ENCODE results near the gene VGLL2.

VGLL2 gene

DNA sequence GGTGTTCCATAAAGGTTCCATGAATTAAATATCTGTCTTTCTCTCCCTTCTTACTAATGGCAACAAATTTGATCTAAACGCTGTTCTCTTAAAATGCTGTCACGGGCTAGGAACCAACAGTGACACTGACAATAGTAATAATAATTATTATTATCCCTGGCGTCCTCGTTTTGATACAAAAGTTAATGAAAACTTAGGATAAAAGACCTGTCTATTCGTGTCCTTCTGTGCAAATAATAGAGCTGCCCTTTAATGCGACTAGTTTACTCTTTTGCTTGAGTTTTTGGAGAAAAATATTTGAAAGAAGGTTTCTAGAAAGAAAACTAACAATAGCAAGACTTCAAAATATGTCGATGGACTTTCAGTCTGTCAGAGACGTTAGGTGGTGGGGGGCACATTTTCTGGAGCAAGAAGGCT, 4.3 kb downstream of the VGLL2 start:
- TF ChIP-seq CTCF (IDR thresholded peaks at IDR 0.05) = no peak
- no peak for TF ChIP-seq ZFX (IDR thresholded peaks at IDR 0.05; ENCODE audit: borderline replicate concordance)
- no peak overlapping the region for H3K27ac ChIP-seq

DNA sequence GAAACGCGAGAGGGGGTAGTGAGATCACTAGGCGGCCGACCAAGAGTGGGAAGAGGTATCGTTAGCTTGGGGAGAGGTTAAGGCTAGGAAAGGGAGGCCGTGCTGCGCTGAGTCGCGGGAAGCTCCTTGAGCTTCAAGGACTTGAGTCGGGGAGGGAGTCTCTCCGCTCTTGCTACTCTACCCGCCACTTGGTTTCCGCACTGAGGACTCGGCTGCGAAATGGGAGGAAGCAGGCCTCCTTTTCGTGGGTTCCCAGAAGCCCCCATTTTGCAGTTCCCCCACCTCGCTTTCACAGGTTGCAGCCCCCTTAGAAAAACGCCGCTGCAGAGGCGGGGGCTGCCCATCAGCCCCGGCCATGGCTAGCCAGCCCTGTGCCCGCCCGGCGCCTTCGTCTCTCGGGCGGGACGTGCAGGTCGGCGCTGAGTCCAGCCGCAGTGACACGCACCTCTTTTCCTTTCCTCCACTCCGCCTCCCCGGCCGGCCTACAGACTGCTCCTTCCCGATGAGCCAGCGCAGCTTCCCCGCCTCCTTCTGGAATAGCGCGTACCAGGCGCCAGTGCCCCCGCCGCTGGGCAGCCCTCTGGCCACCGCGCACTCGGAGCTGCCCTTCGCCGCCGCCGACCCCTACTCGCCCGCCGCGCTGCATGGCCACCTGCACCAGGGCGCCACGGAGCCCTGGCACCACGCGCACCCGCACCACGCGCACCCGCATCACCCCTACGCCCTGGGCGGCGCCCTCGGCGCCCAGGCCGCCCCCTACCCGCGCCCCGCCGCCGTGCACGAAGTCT, 4.9 kb downstream of the VGLL2 start:
- no peak overlapping the region for H3K27ac ChIP-seq
- TF ChIP-seq CTCF (IDR thresholded peaks at IDR 0.05) = no peak
- TF ChIP-seq ZFX (IDR thresholded peaks at IDR 0.05; ENCODE audit: borderline replicate concordance) = no peak

- no peak for TF ChIP-seq CTCF (IDR thresholded peaks at IDR 0.05)
- TF ChIP-seq ZFX (IDR thresholded peaks at IDR 0.05; ENCODE audit: borderline replicate concordance) = no peak
- H3K27ac ChIP-seq = no peak overlapping the region
Observed at GRCh38 chr6:117270843-117271507, 5.6 kb downstream of the VGLL2 start.

DNA sequence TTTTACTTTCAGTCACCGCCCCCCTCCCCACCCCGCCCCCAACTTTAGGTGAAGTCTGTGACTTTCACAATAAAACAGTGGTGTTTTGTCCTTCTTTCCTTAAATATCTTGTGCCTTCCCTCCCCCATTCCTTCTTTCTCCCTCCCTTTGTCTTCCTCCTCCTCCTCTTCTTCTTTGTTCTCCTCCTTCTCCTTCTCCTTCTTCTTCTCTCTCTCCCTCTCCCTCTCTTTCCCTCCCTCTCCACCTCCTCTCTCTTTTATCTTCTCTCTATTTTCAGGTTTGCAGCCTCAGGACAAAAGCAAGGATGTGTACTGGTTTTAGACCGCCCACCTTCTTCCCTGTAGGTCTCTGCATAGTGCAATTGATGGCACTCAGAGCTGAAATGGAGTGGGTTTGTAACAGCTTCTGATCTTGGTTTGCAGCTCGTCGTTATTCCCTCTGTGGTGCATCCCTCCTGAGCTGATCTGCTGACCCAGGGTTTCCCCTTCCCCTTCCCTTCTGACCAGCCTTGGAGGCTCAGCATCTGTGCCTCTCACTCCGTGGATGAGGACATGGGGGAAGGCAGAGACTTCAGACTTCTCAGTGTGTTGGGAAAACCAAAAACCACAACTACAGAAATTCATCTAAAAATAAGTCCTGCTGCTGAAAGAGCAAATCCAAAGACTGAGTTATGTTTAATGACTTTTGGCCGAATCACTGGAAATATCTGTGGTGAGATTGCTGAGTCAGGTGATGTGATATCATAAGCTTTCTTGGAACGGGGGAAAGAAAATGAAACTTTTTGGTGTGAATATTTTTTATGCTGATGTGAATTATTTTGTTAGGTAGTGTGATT, 6.9 kb downstream of the VGLL2 start:
- TF ChIP-seq CTCF (IDR thresholded peaks at IDR 0.05) (no peak), ZFX (IDR thresholded peaks at IDR 0.05; ENCODE audit: borderline replicate concordance) (no peak)
- H3K27ac ChIP-seq = no peak overlapping the region

- no peak for TF ChIP-seq CTCF (IDR thresholded peaks at IDR 0.05)
- no peak for TF ChIP-seq ZFX (IDR thresholded peaks at IDR 0.05; ENCODE audit: borderline replicate concordance)
Observed at GRCh38 chr6:117272891-117273290, 7.5 kb downstream of the VGLL2 start.

DNA sequence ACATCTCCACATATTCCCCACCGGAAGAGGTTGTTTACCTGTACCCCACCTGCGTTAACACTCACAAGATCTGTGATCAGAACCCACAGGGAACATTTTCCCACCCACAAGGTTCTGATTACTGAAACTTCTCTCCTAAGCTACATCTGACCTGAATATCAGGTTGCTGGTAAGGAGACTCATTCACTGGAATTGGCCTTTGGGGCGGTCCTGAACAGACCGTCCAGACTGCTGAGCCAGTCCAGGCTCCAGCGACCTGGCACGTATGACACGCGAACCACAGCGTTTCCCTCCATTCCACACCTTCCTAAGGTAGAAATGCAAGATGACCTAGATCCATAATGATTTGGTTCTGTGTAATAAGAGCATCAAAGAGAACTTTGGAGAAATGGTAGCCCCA, 9.8 kb downstream of the VGLL2 start:
- TF ChIP-seq CTCF (IDR thresholded peaks at IDR 0.05) = no peak
- no peak for TF ChIP-seq ZFX (IDR thresholded peaks at IDR 0.05; ENCODE audit: borderline replicate concordance)
- no peak overlapping the region for H3K27ac ChIP-seq

More at GRCh38 chr6:117272891-117273290, 7.5 kb downstream of the VGLL2 start:
- H3K27ac ChIP-seq = no peak overlapping the region
